Stimulated activated CD8-positive, alpha-beta memory T cell treated with anti-CD3 and anti-CD28 coated beads, Interleukin-12 subunit alpha, Interleukin-12 subunit beta, amount 100 ng/mL, for 24 hours (primary cell): ENCODE results near the gene EMID1.

ENCODE experiments used
- DNase-seq: peaks from one replicate; pipeline ENCODE4 v3.0.0-alpha.2; 2020; ENCODE audit errors: extremely low read depth

The EMID1 gene

GRCh38 chr22:29195118-29195963 lies 10.4 kb upstream of the EMID1 start:
- DNase-seq: no peak

DNA sequence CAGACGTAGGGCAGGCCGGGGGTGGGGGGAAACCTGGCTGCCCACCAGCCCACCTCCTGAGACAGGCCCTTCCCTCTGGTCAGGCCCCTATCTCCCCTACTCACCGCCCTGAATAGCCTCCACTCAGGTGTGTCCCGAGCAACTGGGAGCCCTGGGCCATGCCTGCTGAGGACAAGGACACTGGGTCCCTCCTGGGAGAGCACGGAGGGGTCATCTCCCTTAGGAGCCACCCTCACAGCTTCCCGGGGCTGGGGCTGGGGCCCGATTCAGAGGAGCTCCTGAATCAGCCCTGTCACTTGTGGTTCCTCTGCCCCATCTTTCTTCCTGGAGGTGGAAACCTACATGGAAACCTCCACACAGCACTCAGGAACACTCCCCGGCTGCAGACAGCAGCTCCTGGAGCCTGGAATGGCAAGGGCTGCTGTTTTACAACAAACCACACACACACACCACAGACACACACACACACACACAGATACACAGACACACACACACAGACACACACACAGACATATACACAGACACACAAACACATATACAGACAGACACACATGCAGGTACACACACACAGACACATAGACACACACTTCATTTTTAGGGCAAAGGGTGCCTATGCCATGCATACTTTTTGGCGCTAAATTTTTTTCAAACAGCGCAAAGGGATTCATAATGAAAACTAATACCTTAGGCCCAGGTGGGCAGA lies 9.6 kb upstream of the EMID1 start:
- DNase-seq: no peak

DNA sequence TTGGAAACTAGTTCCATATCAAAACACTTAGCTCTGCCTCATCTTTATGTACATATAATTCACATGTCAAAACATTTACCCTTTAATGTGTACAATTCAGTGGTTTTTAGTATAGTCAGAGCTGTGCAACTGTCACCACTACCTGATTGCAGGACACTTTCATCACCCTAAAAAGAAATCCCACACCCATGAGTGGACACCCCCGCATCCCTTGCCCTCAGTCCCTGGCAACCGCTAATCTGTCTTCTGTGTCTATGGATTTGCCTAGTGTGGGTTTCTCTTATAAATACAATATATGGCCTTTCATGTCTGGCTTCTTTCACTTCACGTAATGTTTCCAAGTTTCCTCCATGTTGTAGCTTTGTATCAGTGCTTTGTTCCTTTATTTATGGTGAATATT lies 8.6 kb upstream of the EMID1 start:
- no peak for DNase-seq

DNA sequence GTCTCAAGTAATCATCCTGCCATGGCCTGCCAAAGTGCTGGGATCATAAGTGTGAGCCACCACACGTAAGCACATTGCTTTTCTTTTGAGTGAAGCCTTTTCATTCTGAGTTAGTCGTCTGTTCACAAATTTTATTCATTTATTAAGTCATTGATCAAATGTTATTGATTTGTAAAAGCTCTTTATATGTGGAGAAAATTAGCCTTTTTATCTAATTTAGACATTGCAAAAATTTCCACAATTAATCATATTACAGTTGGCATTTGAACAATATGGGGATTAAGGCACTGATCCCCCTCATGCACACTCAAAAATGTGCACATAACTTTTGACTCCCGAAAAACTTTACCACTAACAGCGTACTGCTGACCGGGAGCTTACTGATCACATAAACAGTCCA lies 7.5 kb upstream of the EMID1 start:
- DNase-seq: no peak

DNA sequence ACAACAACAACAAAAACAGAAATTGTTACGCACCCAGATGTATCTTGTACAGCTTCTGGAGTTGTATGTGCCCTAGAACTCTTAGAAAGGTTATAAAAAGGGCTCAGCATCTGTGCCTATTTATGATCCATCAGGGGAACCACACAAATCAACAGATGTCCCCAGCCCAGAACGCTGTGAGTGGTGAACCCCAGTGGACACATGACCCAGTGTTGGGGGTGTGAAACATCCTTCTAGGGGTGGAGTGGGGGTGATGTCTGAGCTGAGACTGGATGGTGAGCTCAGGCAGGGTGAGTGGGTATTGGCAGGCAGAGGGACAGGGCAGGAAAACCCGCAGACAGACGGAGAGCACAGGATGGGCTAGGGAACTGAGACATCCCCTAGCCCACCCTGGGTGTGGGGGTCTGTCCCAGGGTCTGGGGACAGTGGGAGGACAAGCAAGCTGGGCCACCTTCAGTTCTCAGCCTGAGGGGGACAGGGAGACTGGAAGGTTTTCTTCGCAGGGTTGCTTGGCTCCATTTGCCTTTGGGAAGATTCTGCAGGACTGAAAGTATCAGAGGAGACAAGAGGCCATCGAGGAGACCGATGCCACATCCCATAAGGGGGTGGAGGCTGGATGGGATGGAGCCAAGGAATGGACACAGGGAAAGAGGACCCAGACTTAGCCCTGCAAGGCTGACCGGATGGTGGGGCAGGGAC lies 5.8 kb upstream of the EMID1 start:
- no peak for DNase-seq

DNA sequence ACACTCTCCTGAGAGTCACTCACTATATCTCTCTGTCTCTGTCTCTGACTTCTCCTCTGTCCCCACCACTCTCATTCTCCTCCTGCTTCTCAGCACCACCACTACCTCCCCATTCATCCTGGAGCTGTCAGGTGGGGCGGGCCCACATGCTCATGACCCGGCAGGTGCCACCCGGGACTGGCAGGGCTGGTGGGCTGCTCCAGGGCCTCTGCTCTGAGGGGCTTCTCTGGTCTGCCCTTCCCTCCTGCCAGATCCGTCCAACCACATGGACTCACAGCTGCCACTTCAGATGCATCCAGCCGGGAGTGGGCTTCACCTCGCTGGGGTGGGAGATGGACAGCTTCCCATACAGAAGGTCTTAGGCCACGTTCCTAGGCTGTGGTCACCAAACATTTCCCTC lies 4.8 kb upstream of the EMID1 start:
- no peak for DNase-seq

GRCh38 chr22:29201782-29202181 lies 3.9 kb upstream of the EMID1 start:
- no peak for DNase-seq

- DNase-seq: peak; percentile 30
Observed at GRCh38 chr22:29202212-29203192, 3.2 kb upstream of the EMID1 start.

DNA sequence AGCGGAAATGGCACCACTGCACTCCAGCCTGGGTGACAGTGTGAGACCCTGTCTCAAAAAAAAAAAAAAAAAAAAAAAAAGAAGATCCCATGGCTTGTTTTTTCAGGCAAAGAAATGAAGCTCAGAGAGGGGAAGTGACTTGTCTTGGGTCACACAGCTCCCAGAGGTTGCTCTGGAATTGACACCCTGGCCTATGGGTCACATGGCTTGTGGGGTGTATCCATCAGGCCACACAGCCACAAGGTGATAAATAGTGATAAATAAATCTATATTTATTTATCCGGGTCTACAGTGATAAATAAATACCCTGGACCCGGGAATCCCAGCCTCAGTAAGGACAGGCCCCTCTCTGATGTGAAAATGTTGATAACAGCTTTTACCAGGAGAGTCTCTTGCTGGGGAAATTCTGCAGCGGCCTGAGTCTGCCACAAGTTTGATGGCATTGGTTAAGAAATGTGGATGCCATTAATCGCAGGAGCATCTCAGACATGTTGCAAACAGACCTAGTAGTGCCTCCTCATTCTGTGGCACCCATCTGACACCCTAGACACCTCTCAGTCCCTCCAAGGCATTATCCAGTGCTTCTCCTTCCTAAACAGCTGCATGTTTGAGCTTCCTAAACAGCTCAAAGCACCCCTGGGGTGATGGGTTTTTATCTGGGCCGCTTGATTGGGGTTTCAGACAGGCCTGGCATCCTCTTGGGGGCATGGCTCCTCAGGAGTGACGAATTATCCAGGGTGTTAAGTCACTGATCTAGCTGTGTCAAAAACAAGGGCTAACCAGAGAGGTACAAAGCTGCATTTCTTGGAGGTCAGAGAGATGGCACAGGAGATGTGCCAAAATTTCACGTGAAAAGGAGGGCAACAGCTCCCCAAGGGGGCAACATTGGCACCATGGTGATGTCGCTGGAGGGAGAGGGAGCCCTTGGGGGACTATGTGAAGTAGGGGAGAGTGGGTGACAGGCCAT lies 1.9 kb upstream of the EMID1 start:
- no peak for DNase-seq

- DNase-seq: no peak
Observed at GRCh38 chr22:29204455-29205183, 1.1 kb upstream of the EMID1 start.

- no peak for DNase-seq
Observed at GRCh38 chr22:29205252-29205593, 473 bp upstream of the EMID1 start.

DNA sequence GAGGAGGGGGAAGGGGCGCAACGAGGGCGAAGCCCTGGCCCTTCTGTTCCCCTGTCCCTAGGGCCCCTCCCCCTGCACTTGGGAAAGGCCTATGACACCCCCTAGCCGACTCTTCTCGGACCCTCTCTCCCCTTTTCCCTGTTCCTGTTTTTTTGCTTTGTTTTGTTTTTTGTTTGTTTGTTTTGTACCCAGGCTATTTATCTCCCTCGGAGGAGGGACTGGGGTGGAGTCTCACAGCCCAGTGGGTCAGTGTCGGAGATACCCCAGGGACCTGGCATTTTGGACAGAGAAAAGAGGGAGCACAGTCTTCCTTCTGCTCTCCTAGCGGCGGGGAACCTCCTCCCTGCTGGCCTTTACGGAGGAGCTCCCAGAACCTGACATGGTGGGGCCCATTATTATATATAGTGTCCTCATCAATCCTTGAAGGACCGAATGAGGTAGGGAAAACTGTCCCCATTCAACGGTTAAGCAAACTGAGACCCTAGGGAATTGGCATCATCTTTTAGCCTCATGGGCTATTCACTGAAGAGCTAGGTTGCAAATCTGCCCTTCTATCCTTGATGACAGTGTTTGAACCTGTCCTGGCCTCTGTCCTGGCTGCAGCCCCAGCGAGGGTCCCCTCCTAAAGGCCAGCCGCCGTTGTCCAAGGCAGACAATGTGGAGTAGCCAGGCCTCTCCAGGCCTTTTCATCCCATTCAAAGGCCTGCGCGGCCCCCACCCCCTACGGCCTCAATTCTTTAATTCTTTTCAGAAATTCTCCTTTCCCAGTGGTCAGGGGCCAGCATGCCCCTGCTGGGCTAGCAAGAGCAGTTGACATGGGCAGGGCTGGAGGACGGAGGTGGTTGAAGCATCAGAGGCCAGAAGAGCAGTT lies 911 bp downstream of the EMID1 start:
- DNase-seq: no peak

DNA sequence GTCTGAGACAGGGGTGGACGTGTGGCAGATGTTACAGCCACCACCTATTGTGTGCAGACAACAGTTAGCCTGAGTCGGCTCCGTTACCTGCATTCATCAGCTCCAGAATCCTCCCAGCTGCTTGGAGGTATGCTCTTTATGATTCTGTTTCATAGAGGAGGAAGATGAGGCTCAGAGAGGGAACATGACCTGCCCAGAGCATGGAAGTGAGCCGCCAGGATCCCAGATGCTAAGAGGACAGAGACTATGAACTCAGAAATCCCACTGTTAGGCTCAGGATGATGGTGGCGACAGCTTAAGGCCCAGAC lies 1.5 kb downstream of the EMID1 start:
- no peak for DNase-seq

GRCh38 chr22:29207562-29208501 lies 2.1 kb downstream of the EMID1 start:
- no peak for DNase-seq

GRCh38 chr22:29208502-29208862 lies 2.8 kb downstream of the EMID1 start:
- DNase-seq: no peak

- DNase-seq: no peak
Observed at GRCh38 chr22:29208879-29209623, 3.4 kb downstream of the EMID1 start.

- no peak for DNase-seq
Observed at GRCh38 chr22:29209624-29209929, 3.9 kb downstream of the EMID1 start.
